ENCODE data around the gene UBE2J1. TPM values are rescaled to one million over a fixed set of nuclear protein-coding genes. Genes with fewer than 3 reads are reported as not detected.
"Not testable (repeated sequence)": the region's sequence is repeated elsewhere in the genome, so short reads cannot be mapped to it uniquely, and the experiment has no call there.

UBE2J1 gene
- polyA plus RNA-seq, 1 donor (not counting 4 experiments of a cell fraction or from before 2014, with no cell fraction given), result 26.7 TPM

DNA sequence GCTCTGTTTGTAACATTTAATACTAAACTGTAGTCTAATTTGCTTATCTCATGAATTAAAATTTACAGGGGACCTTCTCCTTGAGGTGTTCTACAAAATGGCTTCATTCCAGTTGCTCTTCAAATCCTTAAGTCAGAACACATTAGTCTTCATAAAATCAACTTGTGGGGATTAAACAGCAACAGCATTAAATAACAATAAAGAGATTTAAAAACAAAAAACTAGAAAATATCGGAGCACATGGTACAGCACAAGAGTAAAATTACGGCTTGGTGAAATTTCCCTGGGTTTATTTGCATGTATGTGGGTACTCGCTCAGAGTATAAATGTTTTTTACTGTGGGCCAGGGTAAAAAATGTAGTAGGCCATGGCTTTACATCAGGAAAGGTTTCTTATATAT, 47.5 kb upstream of the UBE2J1 start:
- peaks cover 6% of the 10 kb centered on the region for H3K27me3 ChIP-seq (ENCODE audit: control insufficient read depth, extremely low read depth, insufficient read depth, low read length)
- no peak overlapping the region for H3K27ac ChIP-seq (ENCODE audit: control insufficient read depth, insufficient read depth, low read length)
- DNase-seq (ENCODE audit: low read depth, low spot score), result no peak
- FAIRE-seq, result no peak
- no peaks in the 10 kb centered on the region for H3K4me1 ChIP-seq (ENCODE audit: control insufficient read depth, extremely low read depth, insufficient read depth, low read length)
- H3K79me2 ChIP-seq (ENCODE audit: control insufficient read depth, insufficient read depth, low read length), result no peaks in the 10 kb centered on the region
- dilution Hi-C loops (cut with MboI; ENCODE audit: extremely low pct_ligation_motif_present, low sequenced_read_pairs), result no loop called here
- H3K4me3 ChIP-seq (ENCODE audit: control insufficient read depth in 2 of 3, extremely low read depth in 1 of 3, insufficient read depth in 2 of 3, low read depth in 1 of 3, low read length in 3 of 3), result no peak overlapping the region
- no peaks in the 10 kb centered on the region for H3K36me3 ChIP-seq (ENCODE audit: control insufficient read depth in 2 of 2, extremely low read depth in 1 of 2, insufficient read depth in 2 of 2, low read length in 2 of 2)
- no peaks in the 10 kb centered on the region for H3K9me1 ChIP-seq (ENCODE audit: control insufficient read depth, extremely low read depth, insufficient read depth, low read length)
- no peak overlapping the region for H2AFZ ChIP-seq (ENCODE audit: control insufficient read depth, low read length)
- no peaks in the 10 kb centered on the region for H3K9me3 ChIP-seq (ENCODE audit: control insufficient read depth, low read depth, low read length)
- H3K4me2 ChIP-seq (ENCODE audit: control insufficient read depth, extremely low read depth, insufficient read depth, low read depth, low read length), result no peak overlapping the region
- no peak overlapping the region for H3K9ac ChIP-seq (ENCODE audit: control insufficient read depth, extremely low read depth, insufficient read depth, low read length)
- TF ChIP-seq EZH2 (IDR thresholded peaks at IDR 0.05; ENCODE audit: low read length), result no peak
- no peaks in the 10 kb centered on the region for H4K20me1 ChIP-seq (ENCODE audit: control insufficient read depth, extremely low read depth, insufficient read depth, low read length)

DNA sequence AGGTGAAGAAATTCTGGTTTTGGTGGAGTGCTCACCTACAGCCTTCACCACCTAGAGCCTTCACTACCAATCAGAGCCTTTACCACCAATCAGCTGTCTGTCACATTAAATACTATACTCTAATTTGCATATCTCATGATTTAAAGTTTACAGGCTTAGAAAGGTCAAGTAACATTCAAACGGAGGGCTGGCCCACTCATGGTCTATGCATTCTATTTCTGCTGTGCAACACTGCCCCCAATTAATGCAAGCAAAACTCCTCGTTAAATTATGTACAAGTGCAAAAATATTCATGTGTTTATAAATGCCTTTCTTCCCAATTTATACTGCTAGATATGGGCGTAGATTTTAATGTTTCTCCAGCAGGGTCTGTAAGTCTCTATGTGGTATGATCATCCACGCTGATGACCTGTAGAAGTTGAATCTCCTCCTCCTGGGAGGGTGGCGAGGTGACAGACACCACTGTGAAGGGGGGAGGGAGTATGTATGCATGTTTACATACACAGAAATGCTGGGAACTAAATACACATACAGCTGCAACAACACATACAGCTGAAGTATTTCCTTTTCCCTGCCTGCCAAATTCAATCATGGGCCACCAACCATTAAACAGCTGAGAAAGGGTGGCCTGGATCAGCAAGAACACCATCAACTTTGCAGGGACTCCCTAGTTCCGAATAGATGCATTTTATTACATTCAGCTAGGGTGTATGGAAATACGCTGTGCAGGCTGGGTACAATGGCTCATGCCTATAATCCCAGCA, 46.4 kb upstream of the UBE2J1 start:
- FAIRE-seq, result no peak
- Histone ChIP-seq H2AFZ (ENCODE audit: control insufficient read depth, low read length) (no peak overlapping the region), H3K27me3 (ENCODE audit: control insufficient read depth, extremely low read depth, insufficient read depth, low read length) (peaks cover 6% of the 10 kb centered on the region), H3K36me3 (ENCODE audit: control insufficient read depth in 2 of 2, extremely low read depth in 1 of 2, insufficient read depth in 2 of 2, low read length in 2 of 2) (no peaks in the 10 kb centered on the region), H3K9ac (ENCODE audit: control insufficient read depth, extremely low read depth, insufficient read depth, low read length) (no peak overlapping the region), H4K20me1 (ENCODE audit: control insufficient read depth, extremely low read depth, insufficient read depth, low read length) (no peaks in the 10 kb centered on the region), H3K4me3 (ENCODE audit: control insufficient read depth in 2 of 3, extremely low read depth in 1 of 3, insufficient read depth in 2 of 3, low read depth in 1 of 3, low read length in 3 of 3) (no peak overlapping the region), H3K9me3 (ENCODE audit: control insufficient read depth, low read depth, low read length) (no peaks in the 10 kb centered on the region), H3K4me1 (ENCODE audit: control insufficient read depth, extremely low read depth, insufficient read depth, low read length) (no peaks in the 10 kb centered on the region), H3K4me2 (ENCODE audit: control insufficient read depth, extremely low read depth, insufficient read depth, low read depth, low read length) (no peak overlapping the region), H3K79me2 (ENCODE audit: control insufficient read depth, insufficient read depth, low read length) (no peaks in the 10 kb centered on the region), H3K9me1 (ENCODE audit: control insufficient read depth, extremely low read depth, insufficient read depth, low read length) (no peaks in the 10 kb centered on the region), H3K27ac (ENCODE audit: control insufficient read depth, insufficient read depth, low read length) (no peak overlapping the region)
- DNase-seq (ENCODE audit: low read depth, low spot score), result no peak
- TF ChIP-seq, protein P1, sequence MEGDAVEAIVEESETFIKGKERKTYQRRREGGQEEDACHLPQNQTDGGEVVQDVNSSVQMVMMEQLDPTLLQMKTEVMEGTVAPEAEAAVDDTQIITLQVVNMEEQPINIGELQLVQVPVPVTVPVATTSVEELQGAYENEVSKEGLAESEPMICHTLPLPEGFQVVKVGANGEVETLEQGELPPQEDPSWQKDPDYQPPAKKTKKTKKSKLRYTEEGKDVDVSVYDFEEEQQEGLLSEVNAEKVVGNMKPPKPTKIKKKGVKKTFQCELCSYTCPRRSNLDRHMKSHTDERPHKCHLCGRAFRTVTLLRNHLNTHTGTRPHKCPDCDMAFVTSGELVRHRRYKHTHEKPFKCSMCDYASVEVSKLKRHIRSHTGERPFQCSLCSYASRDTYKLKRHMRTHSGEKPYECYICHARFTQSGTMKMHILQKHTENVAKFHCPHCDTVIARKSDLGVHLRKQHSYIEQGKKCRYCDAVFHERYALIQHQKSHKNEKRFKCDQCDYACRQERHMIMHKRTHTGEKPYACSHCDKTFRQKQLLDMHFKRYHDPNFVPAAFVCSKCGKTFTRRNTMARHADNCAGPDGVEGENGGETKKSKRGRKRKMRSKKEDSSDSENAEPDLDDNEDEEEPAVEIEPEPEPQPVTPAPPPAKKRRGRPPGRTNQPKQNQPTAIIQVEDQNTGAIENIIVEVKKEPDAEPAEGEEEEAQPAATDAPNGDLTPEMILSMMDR (optimal IDR thresholded peaks at IDR 0.05 in 1 of 3, IDR thresholded peaks at IDR 0.05 in 1 of 3, conservative IDR thresholded peaks at IDR 0.05 in 1 of 3; ENCODE audit: extremely low read depth in 1 of 3, insufficient read depth in 2 of 3, low read length in 3 of 3), result no peak
- no peak for TF ChIP-seq EZH2 (IDR thresholded peaks at IDR 0.05; ENCODE audit: low read length)
- dilution Hi-C loops (cut with MboI; ENCODE audit: extremely low pct_ligation_motif_present, low sequenced_read_pairs), result no loop called here

DNA sequence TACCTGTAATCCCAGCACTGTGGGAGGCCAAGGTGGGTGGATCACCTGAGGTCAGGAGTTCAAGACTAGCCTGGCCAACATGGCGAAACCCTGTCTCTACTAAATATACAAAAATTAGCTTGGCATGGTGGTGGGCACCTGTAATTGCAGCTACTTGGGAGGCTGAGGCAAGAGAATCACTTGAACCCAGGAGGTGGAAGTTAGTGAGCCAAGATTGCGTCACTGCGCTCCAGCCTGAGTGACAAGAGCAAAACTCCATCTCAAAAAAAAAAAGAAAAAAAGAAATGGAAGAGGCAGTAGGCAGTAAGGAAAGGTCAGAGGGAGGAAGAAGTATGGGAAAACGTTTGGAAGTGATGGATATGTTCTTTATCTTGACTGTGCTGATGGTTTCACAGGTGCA, 45.4 kb upstream of the UBE2J1 start:
- H3K27ac ChIP-seq (ENCODE audit: control insufficient read depth, insufficient read depth, low read length); H3K4me3 ChIP-seq (ENCODE audit: control insufficient read depth in 2 of 3, extremely low read depth in 1 of 3, insufficient read depth in 2 of 3, low read depth in 1 of 3, low read length in 3 of 3); H3K36me3 ChIP-seq (ENCODE audit: control insufficient read depth in 2 of 2, extremely low read depth in 1 of 2, insufficient read depth in 2 of 2, low read length in 2 of 2); FAIRE-seq; H3K9me1 ChIP-seq (ENCODE audit: control insufficient read depth, extremely low read depth, insufficient read depth, low read length); H3K9me3 ChIP-seq (ENCODE audit: control insufficient read depth, low read depth, low read length); H4K20me1 ChIP-seq (ENCODE audit: control insufficient read depth, extremely low read depth, insufficient read depth, low read length); DNase-seq (ENCODE audit: low read depth, low spot score); H2AFZ ChIP-seq (ENCODE audit: control insufficient read depth, low read length); dilution Hi-C loops (cut with MboI; ENCODE audit: extremely low pct_ligation_motif_present, low sequenced_read_pairs); H3K9ac ChIP-seq (ENCODE audit: control insufficient read depth, extremely low read depth, insufficient read depth, low read length); H3K4me2 ChIP-seq (ENCODE audit: control insufficient read depth, extremely low read depth, insufficient read depth, low read depth, low read length); H3K79me2 ChIP-seq (ENCODE audit: control insufficient read depth, insufficient read depth, low read length); H3K4me1 ChIP-seq (ENCODE audit: control insufficient read depth, extremely low read depth, insufficient read depth, low read length): not testable (repeated sequence)
- peaks cover 13% of the 10 kb centered on the region for H3K27me3 ChIP-seq (ENCODE audit: control insufficient read depth, extremely low read depth, insufficient read depth, low read length)
